Caco-2 (cell line): Measurements from ENCODE around the gene HIKESHI. TPM values are rescaled to one million over a fixed set of nuclear protein-coding genes. Genes with fewer than 3 reads are reported as not detected.

Experiments used
- BruUV-seq: library from RNA; stranded (reverse); fragments of 400-500 nt; replicated peaks from 2 replicates; lab custom pipeline; 2021; lab: Mats Ljungman, UMichigan
- CTCF ChIA-PET: fragments of 300-600 bp; sonication (Branson Sonifier 250); formaldehyde crosslinking; loops from one replicate; lab custom pipeline; 2022; ENCODE audit warnings: antibody characterized with exemption; lab: Charles Lee
- POLR2A ChIA-PET: fragments of 300-600 bp; sonication (Branson Sonifier 250); formaldehyde crosslinking; loops from one replicate; lab custom pipeline; 2022; ENCODE audit warnings: antibody characterized with exemption; lab: Charles Lee
- DNase-seq, 2 experiments: peaks; one replicate each; pipeline versions ENCODE4 v3.0.0 to v3.0.0-alpha.2; 2020 to 2022
- H3K27me3 ChIP-seq: replicated peaks from 2 replicates; pipeline ENCODE4 v1.6.0; 2011; ENCODE audit warnings: low read length; ENCODE audit not compliant: control insufficient read depth, insufficient read depth
- H3K36me3 ChIP-seq: 2 replicates; pipeline ENCODE4 v1.5.1; 2011; ENCODE audit warnings: low read length; ENCODE audit not compliant: control insufficient read depth, insufficient read depth
- H3K4me1 ChIP-seq: fragments of 250-450 bp; sonication (Bioruptor Pico); 2 replicates; pipeline ENCODE4 v1.5.1; 2020; ENCODE audit warnings: mild to moderate bottlenecking
- H3K4me3 ChIP-seq: 2 replicates; pipeline ENCODE4 v1.5.1; 2011; ENCODE audit warnings: low read depth, mild to moderate bottlenecking, control low read depth, low read length
- H3K9me3 ChIP-seq: fragments of 250-450 bp; sonication (Bioruptor Pico); 2 replicates; pipeline ENCODE4 v1.5.1; 2020; ENCODE audit warnings: mild to moderate bottlenecking, moderate library complexity
- H3K27ac Mint-ChIP-seq: one replicate; pipeline ENCODE4 v1.8.0; 2022; ENCODE audit warnings: mixed read lengths; ENCODE audit not compliant: unreplicated experiment
- H3K27me3 Mint-ChIP-seq: one replicate; pipeline ENCODE4 v1.8.0; 2022; ENCODE audit warnings: mixed read lengths; ENCODE audit not compliant: insufficient read depth, unreplicated experiment
- H3K36me3 Mint-ChIP-seq: one replicate; pipeline ENCODE4 v1.8.0; 2022; ENCODE audit warnings: mild to moderate bottlenecking, mixed read lengths; ENCODE audit not compliant: insufficient read depth, unreplicated experiment
- H3K4me1 Mint-ChIP-seq: one replicate; pipeline ENCODE4 v1.8.0; 2022; ENCODE audit warnings: low read depth, mixed read lengths; ENCODE audit not compliant: unreplicated experiment
- H3K4me3 Mint-ChIP-seq: one replicate; pipeline ENCODE4 v1.8.0; 2022; ENCODE audit warnings: mild to moderate bottlenecking, moderate library complexity, mixed read lengths; ENCODE audit not compliant: unreplicated experiment
- H3K9me3 Mint-ChIP-seq: one replicate; pipeline ENCODE4 v1.8.0; 2022; ENCODE audit warnings: mixed read lengths; ENCODE audit not compliant: unreplicated experiment
- CTCF ChIP-seq, 2 experiments: fragments of 200-600 bp in 1 of 2; IDR thresholded peaks; 1 replicate in 1 of 2; 2 replicates in 1 of 2; pipeline versions ENCODE4 v1.5.1 to v1.8.0; 2011 to 2022; ENCODE audit warnings: antibody characterized with exemption in 1 of 2, control low read depth in 1 of 2, inconsistent platforms in 1 of 2, low read depth in 1 of 2, low read length in 1 of 2, mild to moderate bottlenecking in 1 of 2, moderate library complexity in 1 of 2; ENCODE audit not compliant: insufficient read depth in 1 of 2, severe bottlenecking in 1 of 2, unreplicated experiment in 1 of 2
- intact Hi-C: fragments of 100-400 bp; cut with micrococcal nuclease; formaldehyde crosslinking; loops from one replicate; pipeline ENCODE4 v1.10.0; 2022; ENCODE audit not compliant: unreplicated experiment
- total RNA-seq: library from RNA; stranded (reverse); gene quantifications from 2 replicates; pipeline ENCODE4 v1.2.3, GENCODE V29; 2022

Gene HIKESHI
- total RNA-seq, 1 experiment from 2014 or later = 82.0 TPM

- DNase-seq = no peak
- Mint-ChIP-seq H3K27me3 (no peaks in the 10 kb centered on the region), H3K36me3 (peaks cover 51% of the 10 kb centered on the region), H3K4me3 (no peak overlapping the region), H3K27ac (no peak overlapping the region), H3K9me3 (no peaks in the 10 kb centered on the region), H3K4me1 (peaks cover 7% of the 10 kb centered on the region)
- H3K4me1 ChIP-seq = no peaks in the 10 kb centered on the region
- H3K4me3 ChIP-seq = no peak overlapping the region
- POLR2A ChIA-PET = no interaction called here
- no peaks in the 10 kb centered on the region for H3K9me3 ChIP-seq
- no peaks in the 10 kb centered on the region; the same call in none of the 2 replicates for H3K36me3 ChIP-seq
- intact Hi-C loops = no loop called here
- no peaks in the 10 kb centered on the region for H3K27me3 ChIP-seq
- no TSS peak for BruUV-seq
- CTCF ChIA-PET = no interaction called here
- TF ChIP-seq CTCF (IDR thresholded peaks at IDR 0.05; ENCODE audit: insufficient read depth in 1 of 2, low read depth in 1 of 2, low read length in 1 of 2, severe bottlenecking in 1 of 2, unreplicated experiment in 1 of 2) = no peak
Measured at GRCh38 chr11:86313793-86314192, 11.8 kb downstream of the HIKESHI start.

GRCh38 chr11:86314636-86315035 is 12.6 kb downstream of the HIKESHI start:
- peaks cover 49% of the 10 kb centered on the region for H3K36me3 Mint-ChIP-seq
- no peak overlapping the region for H3K27ac Mint-ChIP-seq
- Histone ChIP-seq H3K4me1 (no peaks in the 10 kb centered on the region), H3K4me3 (no peak overlapping the region), H3K27me3 (no peaks in the 10 kb centered on the region), H3K36me3 (peaks cover 1% of the 10 kb centered on the region), H3K9me3 (no peaks in the 10 kb centered on the region)
- no peak for DNase-seq
- peaks cover 7% of the 10 kb centered on the region for H3K4me1 Mint-ChIP-seq
- no peak for TF ChIP-seq CTCF (IDR thresholded peaks at IDR 0.05; ENCODE audit: insufficient read depth in 1 of 2, low read depth in 1 of 2, low read length in 1 of 2, severe bottlenecking in 1 of 2, unreplicated experiment in 1 of 2)
- no peaks in the 10 kb centered on the region for H3K9me3 Mint-ChIP-seq
- POLR2A ChIA-PET = no interaction called here
- no peaks in the 10 kb centered on the region for H3K27me3 Mint-ChIP-seq
- intact Hi-C loops = no loop called here
- no peak overlapping the region for H3K4me3 Mint-ChIP-seq
- CTCF ChIA-PET = no interaction called here
- no TSS peak for BruUV-seq

- Histone ChIP-seq H3K27me3 (no peaks in the 10 kb centered on the region), H3K4me3 (no peak overlapping the region), H3K4me1 (no peaks in the 10 kb centered on the region), H3K9me3 (no peaks in the 10 kb centered on the region), H3K36me3 (peaks cover 1% of the 10 kb centered on the region)
- BruUV-seq = no TSS peak
- Mint-ChIP-seq H3K9me3 (no peaks in the 10 kb centered on the region), H3K27ac (no peak overlapping the region), H3K4me3 (no peak overlapping the region), H3K27me3 (no peaks in the 10 kb centered on the region), H3K36me3 (peaks cover 43% of the 10 kb centered on the region), H3K4me1 (no peaks in the 10 kb centered on the region)
- no peak for DNase-seq
- ChIA-PET POLR2A (interaction anchor here (0.5 kb wide), 1 partner anchor 867 kb away, joined by 6 read pairs; no protein-coding TSS in a partner anchor), CTCF (no interaction called here)
- intact Hi-C loops = loop anchor here (2.0 kb wide), 1 partner anchor 62 kb away; no protein-coding TSS in a partner anchor
- TF ChIP-seq CTCF (IDR thresholded peaks at IDR 0.05; ENCODE audit: insufficient read depth in 1 of 2, low read depth in 1 of 2, low read length in 1 of 2, severe bottlenecking in 1 of 2, unreplicated experiment in 1 of 2) = no peak
Measured at GRCh38 chr11:86335131-86335767, 33.2 kb downstream of the HIKESHI start.
